ENCODE measurements around the gene HMCN2. TPM values are rescaled to one million over a fixed set of nuclear protein-coding genes. Genes with fewer than 3 reads are reported as not detected.

Gene HMCN2
- total and polyA plus RNA-seq, 2 experiments from 2014 or later = 0.50 to 0.54 TPM

GRCh38 chr9:130245474-130245873 is 20.1 kb upstream of the HMCN2 start:
- Histone ChIP-seq H3K4me2 (no peak overlapping the region), H3K9me2 (replicated peaks; ENCODE audit: insufficient read depth) (no peaks in the 10 kb centered on the region), H3K4me1 (ENCODE audit: insufficient read depth) (no peaks in the 10 kb centered on the region), H3K36me3 (replicated peaks; ENCODE audit: insufficient read depth, low read depth) (no peaks in the 10 kb centered on the region), H4K20me1 (ENCODE audit: insufficient read depth, poor library complexity, severe bottlenecking) (no peaks in the 10 kb centered on the region), H3K79me2 (no peaks in the 10 kb centered on the region), H3K27me3 (no peaks in the 10 kb centered on the region), H2AFZ (no peak overlapping the region), H3K4me3 (no peak overlapping the region), H3K9me3 (ENCODE audit: low read depth) (no peaks in the 10 kb centered on the region), H3K27ac (no peak overlapping the region)
- TF ChIP-seq CTCF (IDR thresholded peaks at IDR 0.05; ENCODE audit: poor library complexity) = no peak
- TF ChIP-seq EZH2 (IDR thresholded peaks at IDR 0.05; ENCODE audit: borderline replicate concordance) = no peak
- no peak for TF ChIP-seq EZH2phosphoT487 (IDR thresholded peaks at IDR 0.05; ENCODE audit: low read depth, severe bottlenecking, unreplicated experiment)
- 88% methylated on average over 11 of the region's 11 CpGs for WGBS (ENCODE audit: low lambda C conversion rate, missing lambda C conversion rate)
- no peak for DNase-seq (ENCODE audit: low spot score)

GRCh38 chr9:130246126-130246525 is 19.4 kb upstream of the HMCN2 start:
- Histone ChIP-seq H4K20me1 (ENCODE audit: insufficient read depth, poor library complexity, severe bottlenecking) (no peaks in the 10 kb centered on the region), H3K27ac (no peak overlapping the region), H3K36me3 (replicated peaks; ENCODE audit: insufficient read depth, low read depth) (no peaks in the 10 kb centered on the region), H3K79me2 (no peaks in the 10 kb centered on the region), H3K4me1 (ENCODE audit: insufficient read depth) (no peaks in the 10 kb centered on the region), H3K27me3 (no peaks in the 10 kb centered on the region), H2AFZ (no peak overlapping the region), H3K9me2 (replicated peaks; ENCODE audit: insufficient read depth) (no peaks in the 10 kb centered on the region), H3K4me3 (no peak overlapping the region), H3K9me3 (ENCODE audit: low read depth) (no peaks in the 10 kb centered on the region), H3K4me2 (no peak overlapping the region)
- no peak for TF ChIP-seq EZH2phosphoT487 (IDR thresholded peaks at IDR 0.05; ENCODE audit: low read depth, severe bottlenecking, unreplicated experiment)
- TF ChIP-seq EZH2 (IDR thresholded peaks at IDR 0.05; ENCODE audit: borderline replicate concordance) = no peak
- TF ChIP-seq CTCF (IDR thresholded peaks at IDR 0.05; ENCODE audit: poor library complexity) = no peak
- no peak for DNase-seq (ENCODE audit: low spot score)
- 90% methylated on average over 3 of the region's 3 CpGs for WGBS (ENCODE audit: low lambda C conversion rate, missing lambda C conversion rate)

- H3K4me2 ChIP-seq = no peak overlapping the region
- TF ChIP-seq EZH2 (IDR thresholded peaks at IDR 0.05; ENCODE audit: borderline replicate concordance) (no peak), EZH2phosphoT487 (IDR thresholded peaks at IDR 0.05; ENCODE audit: low read depth, severe bottlenecking, unreplicated experiment) (no peak), CTCF (IDR thresholded peaks at IDR 0.05; ENCODE audit: poor library complexity) (no peak)
- no peak for DNase-seq (ENCODE audit: low spot score)
- H2AFZ ChIP-seq = no peak overlapping the region
- H4K20me1 ChIP-seq (ENCODE audit: insufficient read depth, poor library complexity, severe bottlenecking) = no peaks in the 10 kb centered on the region
- H3K79me2 ChIP-seq = no peaks in the 10 kb centered on the region
- H3K9me2 ChIP-seq (replicated peaks; ENCODE audit: insufficient read depth) = no peaks in the 10 kb centered on the region
- H3K4me1 ChIP-seq (ENCODE audit: insufficient read depth) = no peaks in the 10 kb centered on the region
- H3K36me3 ChIP-seq (replicated peaks; ENCODE audit: insufficient read depth, low read depth) = no peaks in the 10 kb centered on the region
- 68% methylated on average over 23 of the region's 23 CpGs for WGBS (ENCODE audit: low lambda C conversion rate, missing lambda C conversion rate)
- no peak overlapping the region for H3K4me3 ChIP-seq
- no peaks in the 10 kb centered on the region for H3K9me3 ChIP-seq (ENCODE audit: low read depth)
- H3K27me3 ChIP-seq = no peaks in the 10 kb centered on the region
- H3K27ac ChIP-seq = no peak overlapping the region
Measured at GRCh38 chr9:130254747-130255630, 10.6 kb upstream of the HMCN2 start.

All from hepatocyte (in vitro differentiated cells).